Measurements from ENCODE around the gene NR1D2. TPM values are rescaled to one million over a fixed set of nuclear protein-coding genes. Genes with fewer than 3 reads are reported as not detected.
"Not testable (repeated sequence)": the region's sequence is repeated elsewhere in the genome, so short reads cannot be mapped to it uniquely, and the experiment has no call there.

The NR1D2 gene
- total RNA-seq, 1 donor from 2014 or later: 41.4 TPM

DNA sequence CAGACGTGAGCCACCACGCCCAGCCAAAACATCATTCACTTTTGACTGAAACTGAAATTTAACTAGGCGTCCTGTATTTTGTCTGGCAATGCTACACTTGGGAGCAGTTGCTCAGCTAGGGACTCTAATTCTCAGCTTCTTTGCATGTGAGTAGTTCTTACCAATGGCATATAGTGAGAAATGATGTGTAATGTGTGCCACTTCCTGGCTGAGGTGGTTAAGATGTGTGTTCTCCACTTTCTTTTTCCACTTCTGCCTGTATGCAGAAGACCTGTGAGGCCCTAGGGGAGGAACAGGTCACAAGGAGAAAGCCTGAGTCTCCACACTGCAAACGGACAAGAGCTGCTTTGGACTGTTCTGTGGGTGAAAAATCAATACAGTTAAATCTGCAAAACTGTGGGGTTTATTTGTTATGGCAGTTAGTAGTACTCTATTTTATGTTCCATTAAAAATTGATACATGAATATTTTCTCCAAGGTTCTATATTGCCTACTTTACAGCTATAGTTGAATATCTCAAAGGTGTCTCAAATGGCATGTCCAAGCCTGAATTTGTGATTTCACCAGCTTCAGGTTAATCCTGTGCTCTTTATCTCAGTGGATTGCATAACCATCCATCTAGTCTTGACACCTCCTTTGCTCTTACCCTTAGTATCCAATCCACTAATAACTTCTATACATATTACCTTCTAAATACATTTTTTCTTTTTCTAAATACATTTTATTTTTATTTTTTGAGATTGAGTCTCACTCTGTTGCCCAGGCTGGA is 59.3 kb downstream of the NR1D2 start:
- DNase-seq (ENCODE audit: low spot score): no peak

DNA sequence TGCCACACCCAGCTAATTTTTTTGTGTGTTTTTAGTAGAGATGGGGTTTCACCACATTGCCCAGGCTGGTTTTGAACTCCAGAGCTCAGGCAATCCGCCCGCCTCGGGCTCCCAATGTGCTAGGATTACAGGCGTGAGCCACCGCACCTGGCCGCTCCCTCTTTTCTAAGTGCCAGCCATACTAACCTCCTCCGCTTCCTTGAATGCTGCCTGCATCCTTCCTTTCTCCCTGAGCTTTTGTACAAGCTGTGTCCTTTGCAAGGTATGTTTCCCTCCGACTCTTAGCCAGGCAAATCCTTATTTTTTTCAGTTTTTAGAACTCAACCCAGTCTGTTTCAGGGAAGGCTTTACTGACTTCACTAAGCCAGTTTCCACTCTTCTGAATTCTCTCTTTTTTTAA is 60.6 kb downstream of the NR1D2 start:
- no peak for DNase-seq (ENCODE audit: low spot score)

DNA sequence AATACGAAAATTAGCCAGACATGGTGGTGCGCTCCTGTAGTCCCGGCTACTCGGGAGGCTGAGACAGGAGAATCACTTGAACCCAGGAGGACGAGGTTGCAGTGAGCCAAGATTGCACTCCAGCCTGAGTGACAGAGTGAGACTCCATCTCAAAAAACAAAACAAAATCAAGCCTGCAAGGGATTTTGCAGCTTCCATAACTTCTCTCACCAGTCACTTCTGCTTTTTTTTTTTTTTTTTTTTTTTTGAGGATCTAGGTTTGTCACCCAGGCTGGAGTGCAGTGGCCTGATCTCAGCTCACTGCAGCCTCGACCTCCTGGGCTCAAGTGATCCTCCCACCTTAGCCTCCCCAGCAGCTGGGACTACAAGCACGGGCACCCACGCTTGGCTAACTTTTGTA is 65.7 kb downstream of the NR1D2 start:
- not testable (repeated sequence) for DNase-seq (ENCODE audit: low spot score)

DNA sequence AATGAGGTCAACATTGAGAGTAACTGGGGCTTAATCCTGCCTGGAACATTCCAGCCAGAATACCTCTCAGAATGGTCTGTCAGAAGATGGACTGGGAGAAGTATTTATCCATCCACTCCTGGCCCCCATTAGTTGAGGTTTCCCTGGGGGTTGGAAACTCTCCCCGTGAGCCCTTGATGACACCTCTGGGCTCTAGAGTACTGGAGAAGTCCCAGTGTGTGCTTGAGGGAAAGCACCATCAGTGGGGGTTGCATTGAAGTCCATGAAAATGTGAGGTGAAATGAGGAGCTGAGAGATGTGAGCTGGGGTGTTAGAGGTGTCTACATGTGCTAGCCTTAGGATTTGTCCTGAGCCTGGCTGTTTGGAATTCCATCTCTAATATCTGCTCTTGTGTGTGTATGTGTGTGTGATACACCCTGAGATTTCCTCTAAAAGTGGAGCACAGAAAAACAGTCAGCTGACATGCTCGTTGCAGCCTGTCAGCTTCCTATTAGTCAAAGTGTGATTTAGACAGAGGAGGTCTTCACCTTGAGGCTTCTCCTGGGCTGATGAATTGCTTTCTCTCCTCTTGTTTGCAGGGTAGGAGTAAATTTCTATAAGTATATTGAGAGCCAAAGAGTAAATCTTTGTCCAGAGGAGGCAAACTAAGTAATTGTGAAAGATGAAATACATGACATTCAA is 67.6 kb downstream of the NR1D2 start:
- DNase-seq (ENCODE audit: low spot score): no peak

DNA sequence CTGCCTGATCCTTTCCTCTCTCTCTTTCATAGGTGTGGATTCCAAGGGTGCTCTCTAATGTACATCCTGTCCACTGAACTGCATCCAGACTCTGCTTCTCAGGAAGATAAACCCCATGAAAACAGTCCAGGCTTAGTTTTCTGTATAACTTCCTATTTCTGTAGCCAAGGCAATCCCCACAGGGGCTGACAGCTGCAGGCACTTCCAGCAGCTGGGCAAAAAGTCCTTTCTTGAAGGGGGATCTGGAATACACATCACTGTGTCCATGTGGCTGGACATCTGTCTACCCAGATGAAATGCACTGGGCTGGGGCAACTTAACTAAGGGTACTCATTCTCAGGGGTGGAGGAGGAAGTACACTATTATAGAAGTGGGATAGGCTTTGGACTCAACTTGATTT is 72.2 kb downstream of the NR1D2 start:
- DNase-seq (ENCODE audit: low spot score): no peak

DNA sequence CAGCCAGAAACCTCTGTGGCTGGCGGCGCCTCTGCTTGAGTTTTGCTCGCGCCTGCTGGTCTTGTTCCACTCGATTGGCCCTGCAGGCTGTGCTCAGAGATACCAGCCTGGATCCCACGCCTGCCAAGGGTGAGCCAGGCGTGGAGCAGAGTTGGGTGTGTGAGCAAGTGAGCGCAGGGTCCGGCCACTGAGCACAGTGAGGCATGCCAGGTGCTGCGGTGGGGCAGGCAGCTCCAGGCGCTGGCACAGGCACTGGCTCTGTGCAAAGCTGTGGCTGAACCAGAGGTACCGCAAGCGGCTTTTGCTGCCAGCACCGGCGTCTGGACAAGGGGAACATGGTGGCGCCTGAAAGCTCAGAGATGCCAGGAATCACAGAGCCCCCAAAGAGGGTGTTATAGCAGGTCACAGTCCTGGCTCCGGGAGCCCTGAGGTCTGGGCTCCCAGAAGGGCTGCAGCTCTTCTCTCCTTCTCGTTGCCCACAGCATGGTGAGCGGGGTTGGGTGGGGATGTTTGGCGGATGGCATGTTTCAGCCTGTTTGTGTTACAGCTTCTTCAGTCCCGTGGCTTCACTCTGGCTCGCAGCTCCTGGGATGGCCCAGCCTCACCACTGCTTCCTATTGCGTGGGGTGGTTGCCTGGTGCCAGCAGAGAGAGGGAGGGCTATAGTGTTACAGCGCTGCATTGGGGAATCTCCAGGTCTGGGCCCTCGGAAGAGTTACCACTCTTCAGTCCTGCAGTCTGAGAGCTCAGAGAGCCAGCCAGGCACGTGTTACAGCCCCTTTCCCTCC is 73.9 kb downstream of the NR1D2 start:
- no peak for DNase-seq (ENCODE audit: low spot score)

DNA sequence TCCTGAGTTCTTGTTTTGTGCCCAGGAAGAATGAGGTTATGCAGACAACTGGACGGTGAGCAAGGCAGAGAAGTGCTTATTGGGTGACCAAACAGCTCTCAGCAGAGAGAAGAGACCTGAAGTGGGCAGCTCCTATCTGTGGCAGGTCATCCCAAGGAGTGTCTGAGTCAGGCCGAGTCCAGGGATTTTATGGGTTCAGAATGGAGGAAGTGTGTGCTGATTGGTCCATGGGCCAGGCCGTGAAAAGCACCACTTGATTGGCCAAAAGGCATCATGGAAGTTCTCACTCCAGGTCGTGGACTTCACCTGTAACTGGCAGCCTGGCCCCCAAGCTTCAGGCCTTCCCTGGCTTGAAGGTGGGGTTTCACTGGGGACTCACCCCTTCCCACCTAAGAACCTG is 74.5 kb downstream of the NR1D2 start:
- no peak for DNase-seq (ENCODE audit: low spot score)

DNA sequence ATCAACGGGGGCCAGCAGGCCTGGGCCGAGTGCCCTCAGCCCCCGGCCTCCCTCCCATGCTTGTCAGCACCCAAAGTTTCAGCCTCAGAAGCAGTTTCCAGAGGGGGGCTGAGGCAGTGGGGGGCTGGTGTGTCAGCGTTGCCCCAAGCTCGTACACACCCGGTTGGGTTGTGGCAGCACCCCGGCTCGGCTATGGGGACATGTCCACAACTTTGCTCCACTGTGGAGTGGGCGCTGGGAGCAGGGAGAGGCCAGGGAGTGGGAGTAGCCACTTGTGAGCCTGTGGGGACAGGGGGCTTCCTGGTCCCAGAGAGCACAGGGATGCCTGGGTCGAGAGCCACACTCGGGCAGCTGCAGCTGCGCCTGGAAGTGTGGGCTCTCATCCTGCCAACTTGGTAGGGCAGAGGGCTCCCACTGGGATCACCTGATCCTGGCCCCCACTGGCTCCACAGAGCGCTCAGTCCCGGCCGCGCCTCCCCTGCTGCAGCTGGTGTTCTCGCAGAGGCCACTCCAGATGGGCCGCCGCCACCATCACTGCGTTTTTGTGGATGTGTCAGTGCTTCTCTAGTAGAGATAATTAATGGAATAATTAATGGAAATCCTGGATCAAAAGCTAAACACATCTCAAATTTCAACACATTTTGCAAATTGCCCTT is 75.1 kb downstream of the NR1D2 start:
- DNase-seq (ENCODE audit: low spot score): no peak

DNA sequence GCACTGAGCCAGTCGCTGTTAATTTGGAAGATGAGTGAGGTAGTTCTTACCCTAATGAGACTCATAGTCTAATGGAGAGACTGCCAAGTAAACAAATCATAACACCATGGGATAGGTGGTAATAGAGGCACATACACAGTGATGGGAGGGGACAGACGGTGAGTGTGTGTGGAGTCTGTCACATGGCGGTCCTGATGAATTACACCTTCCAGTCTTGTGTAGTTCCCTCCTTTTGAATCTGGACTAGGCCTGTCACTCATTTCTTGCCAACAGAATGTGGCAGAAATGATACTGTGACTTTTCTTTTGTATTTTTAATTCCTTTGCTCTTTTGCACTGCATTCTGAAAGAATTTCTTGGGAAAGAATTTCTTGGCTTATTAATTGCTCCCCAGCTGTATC is 78.1 kb downstream of the NR1D2 start:
- DNase-seq (ENCODE audit: low spot score): no peak

DNA sequence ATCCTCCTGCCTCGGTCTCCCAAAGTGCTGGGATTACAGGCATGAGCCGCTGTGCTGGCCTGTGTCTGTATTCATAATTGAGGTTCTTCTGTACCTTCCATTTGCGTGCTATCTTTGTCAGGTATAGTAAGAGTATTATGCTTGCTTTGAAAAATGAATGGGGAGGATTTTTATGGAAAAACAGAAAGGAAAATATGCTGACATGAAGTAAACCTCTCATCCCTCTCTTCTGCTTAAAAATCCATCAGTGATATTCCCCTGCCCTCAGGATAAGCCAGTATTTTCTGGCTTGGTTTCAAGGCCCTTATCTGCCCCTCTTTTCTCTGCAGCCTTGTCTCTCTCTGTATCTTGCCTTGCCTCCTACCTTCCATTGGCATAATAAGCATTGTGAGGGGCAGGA is 80.7 kb downstream of the NR1D2 start:
- no peak for DNase-seq (ENCODE audit: low spot score)

DNA sequence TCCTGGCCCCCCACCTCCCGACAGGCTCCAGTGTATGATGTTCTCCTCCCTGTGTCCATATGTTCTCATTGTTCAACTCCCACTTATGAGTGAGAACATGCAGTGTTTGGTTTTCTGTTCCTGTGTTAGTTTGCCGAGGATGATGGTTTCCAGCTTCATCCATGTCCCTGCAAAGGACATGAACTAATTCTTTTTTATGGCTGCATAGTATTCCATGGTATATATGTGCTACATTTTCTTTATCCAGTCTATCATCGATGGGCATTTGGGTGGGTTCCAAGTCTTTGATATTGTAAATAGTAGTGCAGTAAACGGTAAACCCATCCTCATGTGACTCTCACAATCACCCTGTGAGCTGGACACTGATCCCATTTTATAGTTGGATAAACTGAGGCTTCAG is 81.6 kb downstream of the NR1D2 start:
- DNase-seq (ENCODE audit: low spot score): not testable (repeated sequence)

DNA sequence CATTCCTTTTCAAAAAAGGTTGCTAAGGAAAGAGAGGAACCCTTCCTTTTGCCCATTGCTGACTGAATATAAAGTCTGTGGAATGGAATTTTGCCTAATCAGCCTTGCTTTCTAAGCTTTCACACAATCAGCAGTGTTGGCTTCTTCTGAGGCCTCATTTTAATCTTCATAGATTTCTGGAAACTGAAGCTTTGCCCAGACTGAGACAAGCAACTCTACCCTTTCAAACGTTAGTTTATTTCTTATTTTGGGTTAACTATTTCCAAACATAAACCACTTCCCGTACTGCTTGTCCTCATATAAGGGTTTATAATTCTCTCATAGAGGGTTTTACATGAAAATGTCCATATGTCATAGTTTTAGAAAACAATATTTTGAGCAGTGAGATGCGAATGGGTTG is 82.9 kb downstream of the NR1D2 start:
- DNase-seq (ENCODE audit: low spot score): no peak

Other genes with a start within 250 kb of the NR1D2 start
- 107 TPM for gene UBE2E1, start 139.3 kb upstream of the NR1D2 start, total RNA-seq
- 4.9 TPM for gene NKIRAS1, start 28.3 kb upstream of the NR1D2 start, total RNA-seq
- gene RPL15, start 28.2 kb upstream of the NR1D2 start, total RNA-seq: 1,981 TPM